Stimulated activated CD8-positive, alpha-beta memory T cell treated with anti-CD3 and anti-CD28 coated beads, Interleukin-7, amount 100 ng/mL, for 1 hour (primary cell): ENCODE measurements around the gene ANO9.

ENCODE experiments used
- DNase-seq, 2 donors: peaks; one replicate each; pipeline ENCODE4 v3.0.0-alpha.2; 2020; ENCODE audit warnings: low read depth in 2 of 2

The ANO9 gene, protein sequence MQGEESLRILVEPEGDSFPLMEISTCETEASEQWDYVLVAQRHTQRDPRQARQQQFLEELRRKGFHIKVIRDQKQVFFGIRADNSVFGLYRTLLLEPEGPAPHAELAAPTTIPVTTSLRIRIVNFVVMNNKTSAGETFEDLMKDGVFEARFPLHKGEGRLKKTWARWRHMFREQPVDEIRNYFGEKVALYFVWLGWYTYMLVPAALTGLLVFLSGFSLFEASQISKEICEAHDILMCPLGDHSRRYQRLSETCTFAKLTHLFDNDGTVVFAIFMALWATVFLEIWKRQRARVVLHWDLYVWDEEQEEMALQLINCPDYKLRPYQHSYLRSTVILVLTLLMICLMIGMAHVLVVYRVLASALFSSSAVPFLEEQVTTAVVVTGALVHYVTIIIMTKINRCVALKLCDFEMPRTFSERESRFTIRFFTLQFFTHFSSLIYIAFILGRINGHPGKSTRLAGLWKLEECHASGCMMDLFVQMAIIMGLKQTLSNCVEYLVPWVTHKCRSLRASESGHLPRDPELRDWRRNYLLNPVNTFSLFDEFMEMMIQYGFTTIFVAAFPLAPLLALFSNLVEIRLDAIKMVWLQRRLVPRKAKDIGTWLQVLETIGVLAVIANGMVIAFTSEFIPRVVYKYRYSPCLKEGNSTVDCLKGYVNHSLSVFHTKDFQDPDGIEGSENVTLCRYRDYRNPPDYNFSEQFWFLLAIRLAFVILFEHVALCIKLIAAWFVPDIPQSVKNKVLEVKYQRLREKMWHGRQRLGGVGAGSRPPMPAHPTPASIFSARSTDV

DNA sequence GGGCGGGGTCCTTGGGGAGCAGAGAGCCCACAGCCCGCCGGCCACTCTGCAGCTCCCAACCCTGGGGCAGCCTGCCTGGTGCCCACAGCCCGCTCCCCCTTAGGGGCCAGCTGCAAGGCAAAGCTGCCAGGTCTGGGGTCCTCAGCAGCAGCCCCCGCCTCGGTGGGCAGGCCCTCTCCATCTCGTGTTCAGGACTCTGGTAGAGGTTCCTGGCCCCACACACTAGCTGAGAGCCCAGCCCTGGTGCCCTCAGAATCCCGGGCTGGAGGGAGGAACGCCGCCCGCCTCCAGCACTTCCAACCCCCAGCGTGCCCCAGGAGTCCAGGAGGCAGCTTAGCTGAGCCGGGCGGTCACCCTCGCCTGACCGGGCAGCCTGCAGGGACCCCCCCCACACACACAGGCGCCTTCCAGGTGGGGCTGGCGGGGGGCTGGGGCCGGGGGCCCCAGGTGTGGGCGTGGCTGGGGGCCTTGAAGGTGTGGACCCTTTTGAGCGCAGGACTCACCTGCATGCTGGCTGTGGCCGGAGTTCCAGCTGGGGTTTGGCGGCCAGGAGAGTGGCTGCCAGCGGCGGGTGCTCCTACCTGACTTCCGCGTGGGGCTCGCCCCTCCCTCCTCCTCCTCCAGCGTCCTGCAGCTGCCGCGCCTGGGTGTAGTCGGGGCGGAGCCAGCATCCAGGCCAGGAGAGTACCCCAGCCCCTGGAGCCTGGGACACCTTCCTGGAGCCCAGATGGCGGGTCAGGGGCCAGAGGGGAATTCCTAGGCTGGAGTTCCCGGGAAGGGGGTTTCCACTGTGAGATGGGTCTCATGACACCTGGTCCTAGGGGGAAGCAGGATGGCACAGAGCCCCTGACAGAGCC lies at the start of gene ANO9:
Gene ANO9 (minus strand): TSS at position 594 of the 857 bp plus-strand sequence. CDS start 85 bp downstream, at position 509.
- no peak for DNase-seq

DNA sequence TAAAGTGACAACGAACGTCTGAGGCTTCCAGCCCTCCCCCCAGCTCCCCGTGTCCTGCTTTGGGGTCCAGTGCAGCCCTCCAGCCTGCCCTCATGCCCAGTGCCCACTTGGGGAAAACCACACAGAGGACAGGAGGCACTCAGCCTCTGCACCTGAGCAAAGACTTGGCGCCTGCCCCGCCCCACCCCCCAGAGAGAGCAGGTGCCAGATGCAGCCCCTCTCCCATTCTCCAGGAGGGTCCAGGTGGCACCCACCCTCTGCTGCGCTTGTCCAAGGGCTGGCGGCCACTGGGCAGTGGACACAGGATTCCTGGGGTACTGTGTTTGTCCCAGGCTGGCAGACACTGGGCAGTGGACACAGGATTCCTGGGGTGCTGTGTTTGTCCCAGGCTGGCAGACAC lies 49.5 kb upstream of the ANO9 start:
- no peak for DNase-seq

DNA sequence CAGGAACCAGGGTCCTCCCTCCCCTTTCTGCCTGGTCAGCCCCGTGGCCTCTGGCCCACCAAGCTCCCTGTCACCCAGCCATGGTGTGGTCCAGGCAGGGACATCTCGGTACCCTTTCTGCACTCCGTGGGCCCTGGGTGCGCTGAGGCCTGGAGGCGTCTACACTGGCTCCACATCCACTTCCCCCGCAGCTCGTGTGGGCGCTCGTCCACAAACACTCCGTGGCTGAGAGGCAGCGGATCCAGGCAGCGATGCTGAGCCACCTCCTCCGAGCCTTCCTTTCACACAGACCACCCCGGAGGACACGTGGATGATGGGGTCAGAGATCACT lies 49.1 kb upstream of the ANO9 start:
- DNase-seq: no peak

DNA sequence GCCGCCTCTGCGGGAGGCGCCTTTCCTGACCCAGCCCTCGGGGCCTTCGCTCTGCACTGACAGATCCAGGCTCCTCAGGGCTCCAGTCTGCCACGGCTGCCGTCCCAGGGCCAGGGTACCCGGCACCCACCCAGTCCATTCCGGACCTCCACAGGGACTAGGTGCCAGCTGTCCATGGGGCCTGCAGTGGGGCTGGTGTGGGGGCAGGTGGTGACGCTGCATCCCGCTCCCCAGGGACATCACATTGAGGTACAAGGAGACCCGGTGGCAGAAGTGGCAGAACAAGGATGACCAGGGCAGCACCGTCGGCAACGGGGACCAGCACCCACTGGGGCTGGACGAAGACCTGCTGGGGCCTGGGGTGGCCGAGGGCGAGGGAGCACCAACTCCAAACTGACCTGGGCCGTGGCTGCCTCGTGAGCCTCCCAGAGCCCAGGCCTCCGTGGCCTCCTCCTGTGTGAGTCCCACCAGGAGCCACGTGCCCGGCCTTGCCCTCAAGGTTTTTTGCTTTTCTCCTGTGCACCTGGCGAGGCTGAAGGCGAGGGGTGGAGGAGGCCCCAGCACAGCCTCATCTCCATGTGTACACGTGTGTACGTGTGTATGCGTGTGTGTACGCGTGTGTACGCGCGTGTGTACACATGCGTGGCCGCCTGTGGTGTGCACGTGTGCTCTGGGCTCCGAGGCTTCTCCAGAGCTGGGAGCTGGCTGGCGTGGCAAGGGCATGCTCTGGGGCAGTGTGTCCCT lies 48.5 kb upstream of the ANO9 start:
- DNase-seq: no peak

DNA sequence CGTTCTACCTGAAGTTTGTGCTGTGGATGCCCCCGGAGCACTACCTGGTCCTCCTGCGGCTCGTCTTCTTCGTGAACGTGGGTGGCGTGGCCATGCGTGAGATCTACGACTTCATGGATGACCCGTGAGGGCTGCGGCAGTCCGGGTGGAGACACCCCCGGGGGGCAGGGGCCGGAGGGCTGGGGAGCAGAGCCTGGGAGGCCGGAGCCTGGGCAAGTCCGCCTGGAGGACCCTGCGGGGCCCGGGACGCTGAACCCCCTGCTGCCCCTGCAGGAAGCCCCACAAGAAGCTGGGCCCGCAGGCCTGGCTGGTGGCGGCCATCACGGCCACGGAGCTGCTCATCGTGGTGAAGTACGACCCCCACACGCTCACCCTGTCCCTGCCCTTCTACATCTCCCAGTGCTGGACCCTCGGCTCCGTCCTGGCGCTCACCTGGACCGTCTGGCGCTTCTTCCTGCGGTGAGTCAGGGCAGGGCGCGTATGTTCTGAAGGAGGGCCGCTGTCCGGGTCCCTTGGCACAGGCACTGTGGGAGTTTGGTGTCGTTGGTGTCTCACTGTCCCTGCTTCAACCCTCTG lies 47.9 kb upstream of the ANO9 start:
- no peak for DNase-seq

DNA sequence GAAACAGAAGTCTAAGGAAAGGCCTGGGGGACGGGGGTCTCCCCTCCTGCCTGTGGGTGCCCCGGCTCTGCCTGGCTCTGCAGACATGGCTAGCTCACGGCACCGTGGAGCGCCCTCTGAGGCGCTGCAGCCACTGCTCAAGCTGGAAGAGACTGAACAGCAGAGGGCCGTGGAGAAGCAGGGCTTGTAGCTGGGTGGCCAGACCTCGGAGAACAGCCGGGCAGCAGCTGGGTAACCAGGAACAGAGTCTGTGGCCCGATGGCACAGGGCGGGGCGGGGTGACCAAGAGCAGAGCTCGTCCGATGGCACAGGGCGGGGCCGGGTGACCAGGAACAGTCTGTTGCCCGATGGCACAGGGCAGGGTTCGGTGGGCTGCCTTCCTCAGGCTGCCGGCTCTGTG lies 47.2 kb upstream of the ANO9 start:
- DNase-seq: no peak

DNA sequence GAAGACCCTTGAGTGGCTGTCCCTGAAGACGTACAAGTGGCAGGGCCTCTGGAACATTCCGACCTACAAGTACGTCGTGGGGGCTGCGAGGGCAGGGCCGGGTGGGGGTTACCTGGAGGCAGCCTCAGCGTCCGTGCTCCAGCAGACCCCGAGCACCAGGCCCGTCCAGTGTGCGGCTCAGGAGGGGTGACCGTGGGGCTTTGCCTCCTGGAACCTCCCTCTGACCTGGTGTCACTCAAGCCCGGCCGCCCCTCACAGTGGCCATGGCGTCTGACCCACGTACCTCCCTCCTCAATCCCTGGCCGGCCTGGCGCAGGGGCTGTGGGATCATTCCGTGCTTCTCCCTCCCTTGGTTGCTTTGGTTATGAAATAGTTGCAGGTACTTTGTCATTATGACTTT lies 46.8 kb upstream of the ANO9 start:
- DNase-seq: no peak

DNA sequence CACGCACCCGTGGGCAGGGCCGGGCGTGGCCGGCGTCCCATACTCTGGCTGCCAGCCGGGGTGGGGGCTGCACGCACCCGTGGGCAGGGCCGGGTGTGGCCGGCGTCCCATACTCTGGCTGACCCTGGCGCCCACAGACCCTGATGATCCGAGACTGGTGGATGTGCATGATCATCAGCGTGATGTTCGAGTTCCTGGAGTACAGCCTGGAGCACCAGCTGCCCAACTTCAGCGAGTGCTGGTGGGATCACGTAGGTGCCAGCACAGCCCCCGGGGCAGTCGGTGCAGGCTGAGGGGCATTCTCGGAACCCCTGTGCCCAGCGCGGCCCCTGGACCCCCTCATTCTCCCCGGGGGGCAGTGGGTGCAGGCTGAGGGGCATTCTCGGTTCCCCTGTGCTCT lies 46.3 kb upstream of the ANO9 start:
- no peak for DNase-seq

DNA sequence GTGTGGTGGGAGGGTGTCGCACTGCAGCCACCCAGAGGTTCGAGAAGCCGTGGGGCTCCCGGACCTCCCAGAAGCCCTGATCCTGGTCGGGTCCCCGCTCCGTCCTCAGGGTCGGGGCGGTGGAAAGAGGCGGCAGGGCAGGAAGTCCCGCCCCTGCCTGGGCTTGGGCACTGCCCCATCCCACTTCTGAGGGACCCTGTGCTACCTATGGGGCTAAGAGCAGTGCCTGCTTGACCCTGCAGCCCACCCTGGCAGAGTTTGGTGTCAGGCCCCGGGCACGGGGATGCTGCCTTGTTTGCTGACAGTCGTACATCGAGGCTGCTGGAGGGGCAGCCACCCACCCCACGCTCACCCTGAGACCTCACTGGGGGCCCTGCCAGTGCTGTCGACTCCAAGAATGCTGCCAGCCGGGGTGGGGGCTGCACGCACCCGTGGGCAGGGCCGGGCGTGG lies 45.8 kb upstream of the ANO9 start:
- DNase-seq: no peak

DNA sequence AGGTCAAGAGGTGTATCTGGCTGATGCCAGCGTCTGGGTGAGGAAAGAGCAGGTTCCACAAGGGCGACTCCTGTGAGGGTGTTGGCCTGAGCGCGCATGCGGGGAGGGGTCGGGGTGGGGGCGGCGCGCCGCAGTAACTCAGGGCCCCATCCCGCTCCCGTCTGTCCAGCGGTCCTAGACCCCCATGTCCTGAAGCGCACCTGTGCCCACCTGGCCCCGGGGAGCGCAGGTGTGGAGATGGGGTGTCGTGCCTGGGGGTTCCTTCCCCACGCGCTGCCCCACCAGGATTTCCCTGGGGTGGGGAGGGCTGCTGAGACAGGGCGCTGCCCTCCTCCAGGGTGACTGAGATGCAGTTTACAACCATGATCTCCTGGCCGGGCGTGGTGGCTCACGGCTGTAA lies 44.4 kb upstream of the ANO9 start:
- no peak for DNase-seq

DNA sequence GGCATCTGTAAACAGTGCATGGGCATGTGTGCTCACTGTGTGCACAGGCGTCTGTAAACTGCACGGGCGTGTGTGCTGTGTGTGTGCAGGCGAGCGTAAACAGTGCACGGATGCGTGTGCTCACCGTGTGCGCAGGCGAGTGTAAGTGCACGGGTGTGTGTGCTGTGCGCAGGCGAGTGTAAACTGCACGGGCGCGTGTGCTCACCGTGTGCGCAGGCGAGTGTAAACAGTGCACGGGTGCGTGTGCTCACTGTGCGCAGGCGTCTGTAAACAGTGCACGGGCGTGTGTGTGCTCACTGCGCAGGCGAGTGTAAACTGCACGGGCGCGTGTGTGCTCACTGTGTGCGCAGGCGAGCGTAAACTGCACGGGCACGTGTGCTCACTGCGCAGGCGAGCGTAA lies 42.8 kb upstream of the ANO9 start:
- DNase-seq: no peak

DNA sequence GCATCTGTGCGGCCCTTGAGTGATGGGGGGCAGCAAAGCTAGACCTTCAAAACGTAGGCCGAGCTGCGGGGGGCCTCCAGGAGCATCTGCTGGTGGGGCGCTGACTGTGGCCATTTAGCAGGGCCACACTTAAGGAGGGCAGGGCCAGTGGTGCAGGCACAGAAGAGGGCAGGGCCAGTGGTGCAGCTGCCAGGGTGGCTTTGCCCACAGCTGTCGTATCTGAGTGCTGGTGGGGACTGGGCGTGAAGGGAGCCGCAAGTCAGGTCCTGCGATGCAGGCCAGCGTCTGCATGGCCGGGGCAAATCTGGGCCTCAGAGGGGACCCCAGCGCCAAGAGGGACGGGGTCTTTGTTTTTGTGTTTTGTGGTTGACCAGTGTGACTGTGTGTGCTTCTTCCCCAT lies 37.5 kb upstream of the ANO9 start:
- no peak for DNase-seq

DNA sequence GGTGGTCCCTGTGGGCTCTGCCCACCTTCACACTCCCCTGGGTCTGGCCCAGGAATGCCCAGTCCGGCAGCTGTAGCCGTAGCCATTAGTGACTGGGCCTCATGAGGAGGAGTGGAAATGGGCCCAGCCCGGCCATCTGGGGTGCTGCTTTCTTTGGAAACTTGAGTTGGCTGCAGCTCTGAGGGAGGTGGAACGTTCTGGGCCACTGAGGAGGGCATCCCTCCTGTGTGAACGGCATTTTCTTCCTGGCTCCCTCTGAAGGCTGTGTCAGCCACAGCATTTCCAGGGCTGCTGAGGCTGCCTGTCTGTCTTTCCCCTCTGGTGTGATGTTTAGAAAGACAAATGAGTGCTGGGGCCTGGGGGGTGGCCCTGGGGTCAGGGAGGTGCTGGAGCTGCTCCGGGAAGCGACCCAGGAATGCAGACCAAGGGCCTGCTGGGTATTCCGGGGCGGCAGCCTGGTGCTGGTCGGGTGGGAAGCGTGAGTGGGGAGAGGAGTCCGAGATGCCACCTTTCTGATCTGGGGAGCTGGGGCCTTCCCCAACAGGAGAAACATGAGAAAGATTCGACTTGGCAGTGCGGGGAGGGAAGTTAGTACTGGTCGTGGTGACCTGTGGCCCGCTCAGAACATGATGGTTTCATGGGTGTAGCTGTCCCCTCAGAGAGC lies 35.4 kb upstream of the ANO9 start:
- DNase-seq: no peak

DNA sequence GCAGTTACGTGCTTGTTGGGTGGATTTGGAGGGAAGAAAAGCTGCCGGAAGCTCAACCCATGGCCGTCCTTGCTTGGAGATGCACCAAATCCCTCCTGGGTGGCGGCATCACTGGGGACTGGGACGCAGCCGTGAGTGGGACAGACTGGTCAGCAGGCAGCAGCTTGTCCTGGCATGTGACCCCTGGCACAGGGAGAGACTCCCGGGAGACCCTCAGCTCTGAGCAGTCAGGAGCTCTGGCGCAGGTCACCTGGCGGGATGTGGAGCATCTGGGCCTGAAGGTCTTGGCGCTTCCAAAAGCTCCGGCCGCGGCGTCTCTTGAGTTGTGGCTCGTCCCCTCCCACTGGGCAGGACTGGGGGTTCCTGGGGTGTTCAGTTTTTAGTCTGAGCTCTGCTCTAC lies 34.6 kb upstream of the ANO9 start:
- no peak for DNase-seq

DNA sequence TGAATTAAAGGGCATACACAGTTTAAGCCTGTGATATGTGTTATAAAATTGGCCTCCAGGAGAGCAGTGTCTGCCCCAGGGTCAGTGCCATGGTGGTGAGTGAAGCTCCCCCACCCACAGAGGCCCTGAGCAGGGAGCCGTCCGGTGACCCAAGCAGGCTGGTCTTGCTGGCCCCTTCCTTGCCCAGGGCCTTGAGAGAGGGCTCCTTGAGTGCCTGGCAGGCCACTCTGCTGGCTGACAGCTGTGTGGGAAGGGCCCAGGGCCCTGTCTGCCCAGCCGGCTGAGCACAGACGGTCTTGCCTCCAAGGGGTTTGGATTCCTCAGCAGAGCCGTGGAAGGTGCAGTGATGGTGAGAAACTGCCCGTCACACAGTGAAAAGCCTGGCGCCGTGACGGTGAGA lies 34.1 kb upstream of the ANO9 start:
- DNase-seq: no peak

DNA sequence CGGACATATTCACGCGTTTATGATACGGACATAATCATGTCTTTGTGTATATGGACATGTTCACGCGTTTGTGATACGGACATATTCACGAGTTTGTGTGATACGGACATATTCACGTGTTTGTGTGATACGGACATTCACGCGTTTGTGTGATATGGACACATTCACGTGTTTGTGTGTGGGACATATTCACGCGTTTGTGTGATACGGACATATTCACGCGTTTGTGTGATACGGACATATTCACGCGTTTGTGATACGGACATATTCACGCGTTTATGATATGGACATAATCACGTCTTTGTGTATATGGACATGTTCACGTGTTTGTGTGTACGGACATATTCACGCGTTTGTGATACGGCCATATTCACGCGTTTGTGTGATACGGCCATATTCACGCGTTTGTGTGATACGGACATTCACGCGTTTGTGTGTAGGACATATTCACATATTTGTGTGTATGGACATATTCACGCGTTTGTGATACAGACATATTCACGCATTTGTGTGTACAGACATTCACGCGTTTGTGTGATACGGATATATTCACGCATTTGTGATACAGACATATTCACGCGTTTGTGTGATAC lies 33.2 kb upstream of the ANO9 start:
- DNase-seq: no peak

DNA sequence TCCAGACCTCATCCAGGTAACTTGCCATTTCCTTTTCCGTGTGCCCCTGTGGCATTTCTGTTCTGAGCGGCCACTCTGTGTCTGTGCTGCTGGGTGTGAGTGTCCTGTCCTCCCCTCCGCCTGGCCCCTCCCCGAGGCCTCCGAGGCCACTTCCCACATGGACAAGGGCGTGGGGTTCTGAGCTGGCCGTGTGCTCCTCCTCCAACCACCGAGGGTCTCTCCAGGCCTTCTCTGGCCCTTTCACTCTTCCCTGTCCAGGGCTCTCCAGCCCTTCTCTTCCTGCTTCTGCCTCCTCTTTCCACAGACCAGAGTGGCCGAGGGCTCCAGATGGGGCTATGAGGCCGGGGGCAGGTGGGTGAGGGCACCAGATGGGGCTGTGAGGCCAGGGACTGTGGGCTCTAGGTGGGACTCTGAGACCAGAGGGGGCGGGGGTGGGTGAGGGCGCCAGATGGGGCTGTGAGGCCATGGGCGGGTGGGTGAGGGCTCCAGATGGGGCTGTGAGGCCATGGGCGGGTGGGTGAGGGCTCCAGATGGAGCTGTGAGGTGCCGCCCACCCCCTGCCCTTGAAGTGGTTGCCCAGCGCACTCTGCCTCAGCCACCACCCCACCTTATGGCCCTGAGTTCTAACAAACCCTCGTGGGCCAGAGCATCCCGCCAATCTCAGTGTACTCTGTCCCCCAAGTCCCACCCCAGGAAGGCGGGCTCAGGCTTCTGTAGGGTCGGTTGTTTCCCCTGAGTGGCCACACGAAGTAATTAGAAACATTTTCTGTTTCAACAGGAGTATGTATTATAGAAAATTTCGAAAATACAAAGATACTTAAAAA lies 32.4 kb upstream of the ANO9 start:
- no peak for DNase-seq

DNA sequence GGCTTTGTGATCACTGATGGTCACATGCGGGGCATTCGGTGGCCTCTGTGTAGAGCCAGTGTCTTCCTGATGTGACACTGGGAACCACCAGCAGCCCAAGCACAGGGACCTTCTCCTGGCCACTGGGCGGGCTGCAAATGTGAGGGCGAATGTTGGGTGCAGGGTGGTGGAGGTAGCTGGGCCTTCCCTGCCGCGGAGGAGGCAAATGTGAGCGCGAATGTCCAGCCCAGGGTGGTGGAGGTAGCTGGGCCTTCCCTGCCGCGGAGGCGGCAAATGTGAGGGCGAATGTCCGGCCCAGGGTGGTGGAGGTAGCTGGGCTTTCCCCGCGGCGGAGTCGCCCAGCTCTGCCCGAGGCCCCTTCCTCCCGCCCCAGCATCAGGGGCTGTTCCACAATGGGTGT lies 31.6 kb upstream of the ANO9 start:
- no peak for DNase-seq

DNA sequence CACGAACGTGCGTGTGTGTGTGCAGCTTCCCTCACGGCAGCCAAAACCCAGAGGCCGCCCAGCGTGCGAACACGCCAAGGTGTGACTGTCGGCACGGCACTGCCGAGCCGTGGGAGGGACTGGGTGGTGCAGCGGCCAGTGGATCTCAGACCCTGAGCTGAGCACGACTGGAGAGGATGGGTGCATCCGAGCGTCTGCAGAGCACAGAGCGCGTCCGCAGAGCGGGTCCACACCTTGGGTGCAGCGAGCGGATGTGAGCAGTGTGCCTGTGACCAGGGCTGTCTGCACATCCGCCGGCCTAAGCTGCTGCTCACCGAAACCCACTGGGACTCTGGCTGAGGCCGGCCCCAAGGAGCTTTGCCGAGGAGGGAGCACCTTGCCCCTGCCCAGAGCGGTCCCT lies 31.0 kb upstream of the ANO9 start:
- DNase-seq: no peak

DNA sequence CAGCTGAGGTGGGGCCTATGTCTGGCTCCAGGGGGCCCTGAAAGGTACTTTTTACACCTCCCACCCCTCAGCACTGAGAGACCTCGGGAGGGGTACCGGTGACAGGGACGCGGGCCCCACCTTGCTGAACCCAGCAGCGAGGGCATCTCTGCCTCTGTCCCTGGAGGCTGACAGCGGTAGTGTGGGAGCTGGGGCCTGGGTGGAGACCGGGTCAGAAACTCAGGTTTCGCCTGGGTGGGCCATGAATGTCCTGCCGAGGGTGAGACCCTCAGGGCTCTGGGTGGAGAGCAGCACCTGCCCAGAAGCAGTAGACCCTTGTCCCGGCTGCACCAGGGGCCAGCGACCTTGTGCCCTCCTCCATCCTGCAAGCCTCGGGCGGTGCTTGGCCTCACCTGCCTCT lies 30.5 kb upstream of the ANO9 start:
- DNase-seq: no peak
